NK-92 (cell line): ENCODE results near the gene ANG.

ENCODE experiments used
- DNase-seq: peaks from one replicate; lab custom pipeline; 2025; ENCODE audit not compliant: unreplicated experiment; lab: John Stamatoyannopoulos, UW

ANG gene

GRCh38 chr14:20742132-20742531, 53.6 kb downstream of the ANG start:
- no peak for DNase-seq

GRCh38 chr14:20743556-20743955, 55.0 kb downstream of the ANG start:
- no peak for DNase-seq
